Gastroesophageal sphincter (tissue), 4 donors: ENCODE data around the gene RPL27. TPM values are rescaled to one million over a fixed set of nuclear protein-coding genes. Genes with fewer than 3 reads are reported as not detected.
"Not testable (repeated sequence)": the region's sequence is repeated elsewhere in the genome, so short reads cannot be mapped to it uniquely, and the experiment has no call there.

Experiments
- ATAC-seq: fragments of 150-250 bp; one replicate; pipeline ENCODE4 v1.9.1; 2016; ENCODE audit warnings: mild to moderate bottlenecking, moderate library complexity
- H3K27ac ChIP-seq, 4 donors: fragments of 200-600 bp; sonication (generic) in 3 of 4; 1 replicate in 3 of 4; 2 replicates in 1 of 4; pipeline ENCODE4 v1.5.1; 2016 to 2019
- H3K27me3 ChIP-seq: fragments of 200-600 bp; sonication (generic); one replicate; pipeline ENCODE4 v1.5.1; 2019
- H3K36me3 ChIP-seq, 2 donors: fragments of 200-600 bp; sonication (generic); one replicate each; pipeline ENCODE4 v1.5.1; 2019; ENCODE audit warnings: control low read depth in 1 of 2
- H3K4me1 ChIP-seq, 3 donors: fragments of 200-600 bp; sonication (generic); 1 replicate in 2 of 3; 2 replicates in 1 of 3; pipeline ENCODE4 v1.5.1; 2016 to 2019; ENCODE audit warnings: control low read depth in 2 of 3
- H3K4me3 ChIP-seq, 2 donors: fragments of 200-600 bp; sonication (generic); one replicate each; pipeline ENCODE4 v1.5.1; 2019; ENCODE audit warnings: mild to moderate bottlenecking in 1 of 2, moderate library complexity in 1 of 2
- H3K9me3 ChIP-seq, 3 donors: fragments of 200-600 bp; sonication (generic); one replicate each; pipeline ENCODE4 v1.5.1; 2017 to 2019; ENCODE audit warnings: control low read depth in 2 of 3
- EP300 ChIP-seq: sonication (generic); formaldehyde crosslinking; IDR thresholded peaks from one replicate; pipeline ENCODE4 v1.6.1; 2017; ENCODE audit warnings: antibody characterized with exemption, mild to moderate bottlenecking
- POLR2A ChIP-seq, 2 donors: fragments of 450-650 bp; IDR thresholded peaks; one replicate each; pipeline ENCODE4 v1.6.1; 2017; ENCODE audit warnings: antibody characterized with exemption in 2 of 2, mild to moderate bottlenecking in 2 of 2, moderate library complexity in 1 of 2
- POLR2AphosphoS5 ChIP-seq: sonication (generic); formaldehyde crosslinking; IDR thresholded peaks from one replicate; pipeline ENCODE4 v1.6.1; 2017; ENCODE audit warnings: antibody characterized with exemption
- WGBS, 2 donors: methylation state at CpG; one replicate each; pipeline ENCODE4 v1.1.5; 2018; ENCODE audit warnings: low coverage in 1 of 2; 5-methylcytosine and 5-hydroxymethylcytosine counted together
- total RNA-seq, 4 donors: library from RNA; depleted of rRNA; stranded (reverse); fragments of >200 nt; gene quantifications; one replicate each; pipeline ENCODE4 v1.1.0, GENCODE V29; 2016
- TF ChIP-seq, protein P1 (sequence below), 4 experiments: fragments of 200-600 bp in 2 of 4; fragments of 450-650 bp in 2 of 4; sonication (generic) in 1 of 4; IDR thresholded peaks; one replicate each; pipeline ENCODE4 v1.5.1; 2017 to 2019; ENCODE audit warnings: antibody characterized with exemption in 4 of 4, mild to moderate bottlenecking in 2 of 4, moderate library complexity in 2 of 4

Gene RPL27
- total RNA-seq, 4 donors from 2014 or later = 854 to 1,510 (median 1,196) TPM

DNA sequence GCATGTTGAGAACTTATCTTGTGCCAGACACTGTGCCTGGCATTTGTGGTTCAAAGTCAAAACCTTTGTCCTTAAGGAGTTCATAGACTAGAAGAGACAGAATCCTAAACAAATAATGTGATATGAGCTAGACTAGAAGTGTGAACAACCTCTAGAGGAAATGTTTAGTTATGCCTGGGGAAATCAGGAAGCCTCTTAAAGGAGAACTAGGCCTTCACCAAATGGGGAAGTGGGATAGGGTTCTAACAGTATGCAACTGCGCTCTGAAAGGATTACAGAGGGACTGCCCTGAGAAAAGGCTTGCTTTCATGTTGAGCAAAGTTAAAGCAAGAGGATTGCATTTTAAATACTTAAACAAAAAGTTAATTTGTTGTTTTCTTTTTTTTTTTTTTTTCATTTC lies 13.0 kb upstream of the RPL27 start:
- 75% methylated on average over 1 of the region's 1 CpG; no CpG with 5 or more reads in 1 of the 2 donors for WGBS, 2 donors
- no peak overlapping the region for H3K27ac ChIP-seq
- H3K36me3 ChIP-seq = peaks cover 0 to 67% of the 10 kb centered on the region in 2 donors

DNA sequence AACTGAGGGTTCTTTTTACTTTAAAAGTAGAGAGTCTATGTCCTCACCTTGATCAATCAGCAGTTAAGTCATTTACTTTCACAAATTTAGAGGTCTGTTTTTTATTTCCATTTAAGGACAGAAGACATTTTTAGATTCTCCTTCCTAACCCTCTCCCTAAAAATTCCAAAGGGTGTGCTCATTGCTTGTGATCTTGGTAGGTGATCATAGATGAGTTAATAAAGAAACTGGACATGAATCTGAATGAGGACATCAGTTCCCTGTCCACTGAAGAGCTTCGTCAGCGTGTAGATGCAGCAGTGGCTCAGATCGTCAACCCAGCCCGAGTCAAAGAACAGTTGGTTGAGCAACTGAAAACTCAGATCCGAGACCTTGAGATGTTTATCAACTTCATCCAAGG lies 9.1 kb upstream of the RPL27 start:
- Histone ChIP-seq H3K4me3 (no peak overlapping the region), H3K4me1 (no peaks in the 10 kb centered on the region), H3K9me3 (no peaks in the 10 kb centered on the region), H3K27ac (no peak overlapping the region), H3K36me3 (peaks cover 0 to 97% of the 10 kb centered on the region in 2 donors), H3K27me3 (no peaks in the 10 kb centered on the region)
- TF ChIP-seq POLR2AphosphoS5 = no peak
- TF ChIP-seq EP300 = no peak
- TF ChIP-seq, protein P1, sequence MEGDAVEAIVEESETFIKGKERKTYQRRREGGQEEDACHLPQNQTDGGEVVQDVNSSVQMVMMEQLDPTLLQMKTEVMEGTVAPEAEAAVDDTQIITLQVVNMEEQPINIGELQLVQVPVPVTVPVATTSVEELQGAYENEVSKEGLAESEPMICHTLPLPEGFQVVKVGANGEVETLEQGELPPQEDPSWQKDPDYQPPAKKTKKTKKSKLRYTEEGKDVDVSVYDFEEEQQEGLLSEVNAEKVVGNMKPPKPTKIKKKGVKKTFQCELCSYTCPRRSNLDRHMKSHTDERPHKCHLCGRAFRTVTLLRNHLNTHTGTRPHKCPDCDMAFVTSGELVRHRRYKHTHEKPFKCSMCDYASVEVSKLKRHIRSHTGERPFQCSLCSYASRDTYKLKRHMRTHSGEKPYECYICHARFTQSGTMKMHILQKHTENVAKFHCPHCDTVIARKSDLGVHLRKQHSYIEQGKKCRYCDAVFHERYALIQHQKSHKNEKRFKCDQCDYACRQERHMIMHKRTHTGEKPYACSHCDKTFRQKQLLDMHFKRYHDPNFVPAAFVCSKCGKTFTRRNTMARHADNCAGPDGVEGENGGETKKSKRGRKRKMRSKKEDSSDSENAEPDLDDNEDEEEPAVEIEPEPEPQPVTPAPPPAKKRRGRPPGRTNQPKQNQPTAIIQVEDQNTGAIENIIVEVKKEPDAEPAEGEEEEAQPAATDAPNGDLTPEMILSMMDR (IDR thresholded peaks at IDR 0.05) = no peak
- TF ChIP-seq POLR2A (IDR thresholded peaks at IDR 0.05) = no peak
- WGBS, 2 donors = 84 to 100% methylated on average over 2 to 5 of the region's 5 CpGs
- no peak for ATAC-seq

More for the DNA sequence above, 13.0 kb upstream of the RPL27 start:
- TF ChIP-seq EP300 (no peak), POLR2AphosphoS5 (no peak), POLR2A (IDR thresholded peaks at IDR 0.05) (no peak)
- TF ChIP-seq, protein P1 (IDR thresholded peaks at IDR 0.05) = no peak
- Histone ChIP-seq H3K4me1 (peaks cover 0 to 17% (median 8%) of the 10 kb centered on the region in 3 donors), H3K9me3 (no peaks in the 10 kb centered on the region), H3K4me3 (no peak overlapping the region), H3K27me3 (no peaks in the 10 kb centered on the region)
- ATAC-seq = no peak

DNA sequence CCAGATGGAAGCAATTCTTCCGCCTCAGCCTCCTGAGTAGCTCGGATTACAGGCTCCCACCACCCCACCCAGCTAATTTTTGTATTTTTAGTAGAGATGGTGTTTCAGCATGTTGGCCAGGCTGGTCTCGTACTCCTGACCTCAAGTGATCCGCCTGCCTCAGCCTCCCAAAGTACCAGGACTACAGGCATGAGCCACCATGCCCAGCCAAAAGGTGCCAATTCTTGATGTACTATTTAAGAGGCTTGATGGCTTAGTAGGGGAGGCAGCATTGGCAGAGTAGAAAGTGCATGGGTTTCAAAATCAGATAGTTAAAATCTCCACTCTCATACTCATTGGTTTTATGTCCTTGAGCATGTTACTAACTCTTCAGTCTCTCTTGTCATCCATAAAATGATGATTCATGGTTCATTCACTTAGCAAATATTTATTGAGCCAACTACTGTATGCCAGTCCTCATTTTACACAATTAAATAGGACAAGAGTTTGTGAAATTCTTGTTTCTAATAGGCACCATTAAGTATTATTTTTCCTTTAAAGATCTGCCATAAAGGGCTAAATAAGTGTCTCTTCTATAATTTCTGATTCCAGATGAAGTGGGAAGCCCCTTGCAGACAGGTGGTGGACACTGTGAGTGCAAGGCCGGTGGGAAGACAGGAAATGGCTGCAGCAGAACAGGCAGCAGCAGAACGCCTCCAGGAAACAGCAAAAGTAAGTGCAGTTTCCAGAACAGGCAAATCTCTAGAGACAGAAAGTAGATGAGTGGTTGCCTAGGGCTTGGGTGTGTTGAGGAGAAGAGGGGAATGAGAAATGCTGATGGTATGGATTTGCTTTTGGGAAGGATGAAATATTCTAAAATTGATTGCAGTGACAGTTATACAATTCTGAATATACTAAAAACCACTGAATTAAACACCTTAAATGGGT lies 8.2 kb upstream of the RPL27 start:
- Histone ChIP-seq H3K27me3 (no peaks in the 10 kb centered on the region), H3K4me3 (no peak overlapping the region), H3K27ac (no peak overlapping the region), H3K36me3 (peaks cover 0 to 100% of the 10 kb centered on the region in 2 donors), H3K9me3 (no peaks in the 10 kb centered on the region), H3K4me1 (no peaks in the 10 kb centered on the region)
- ATAC-seq = no peak
- no peak for TF ChIP-seq POLR2A (IDR thresholded peaks at IDR 0.05)
- TF ChIP-seq POLR2AphosphoS5 = no peak
- TF ChIP-seq, protein P1 (IDR thresholded peaks at IDR 0.05) = no peak
- TF ChIP-seq EP300 = no peak
- WGBS, 2 donors = 77 to 89% methylated on average over 4 of the region's 6 CpGs

DNA sequence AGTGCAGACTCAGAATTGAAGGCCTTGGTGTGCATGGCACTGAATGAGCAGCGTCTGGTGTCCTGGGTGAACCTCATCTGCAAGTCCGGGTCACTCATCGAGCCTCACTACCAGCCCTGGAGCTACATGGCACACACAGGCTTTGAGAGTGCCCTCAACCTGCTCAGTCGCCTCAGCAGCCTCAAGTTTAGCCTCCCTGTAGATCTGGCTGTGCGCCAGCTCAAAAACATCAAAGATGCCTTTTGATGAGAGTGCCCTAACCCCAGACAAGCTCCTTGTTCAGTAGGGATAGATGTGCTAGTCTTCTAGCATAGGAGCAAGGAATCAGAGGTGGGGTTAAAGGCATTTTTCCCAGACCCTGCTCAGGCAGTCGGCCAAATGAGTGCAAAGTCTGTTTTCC lies 6.7 kb upstream of the RPL27 start:
- Histone ChIP-seq H3K36me3 (peaks cover 0 to 85% of the 10 kb centered on the region in 2 donors), H3K27ac (no peak overlapping the region), H3K9me3 (no peaks in the 10 kb centered on the region), H3K4me1 (no peaks in the 10 kb centered on the region), H3K4me3 (no peak overlapping the region), H3K27me3 (no peaks in the 10 kb centered on the region)
- ATAC-seq = no peak
- no CpG with 5 or more reads among the region's 6 CpGs for WGBS, 2 donors
- TF ChIP-seq, protein P1 (IDR thresholded peaks at IDR 0.05) = no peak
- TF ChIP-seq POLR2AphosphoS5 (no peak), POLR2A (IDR thresholded peaks at IDR 0.05) (no peak), EP300 (no peak)

DNA sequence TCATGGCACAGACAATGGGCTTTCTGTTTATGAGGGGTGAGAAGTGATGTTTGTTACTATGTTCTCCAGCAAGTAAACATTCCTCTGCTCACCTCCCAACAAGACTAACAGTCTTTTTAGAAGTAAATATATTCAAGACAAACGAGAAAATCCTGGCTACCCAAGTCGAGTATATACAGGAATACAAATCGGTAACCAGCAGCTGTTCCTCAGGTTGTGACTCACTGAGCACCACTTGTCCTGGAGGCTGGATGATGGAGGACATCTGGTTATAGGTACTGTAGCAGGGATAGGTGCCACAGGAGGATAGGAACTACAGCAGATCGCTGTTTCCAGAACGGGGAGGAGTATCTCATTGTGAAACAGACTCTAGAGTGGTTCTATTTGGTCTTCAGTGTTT lies 5.3 kb upstream of the RPL27 start:
- no peak for ATAC-seq
- Histone ChIP-seq H3K9me3 (no peaks in the 10 kb centered on the region), H3K27me3 (no peaks in the 10 kb centered on the region), H3K4me1 (peaks cover 0 to 7% (median 3%) of the 10 kb centered on the region in 3 donors), H3K27ac (no peak overlapping the region), H3K4me3 (no peak overlapping the region), H3K36me3 (peaks cover 0 to 71% of the 10 kb centered on the region in 2 donors)
- no peak for TF ChIP-seq EP300
- TF ChIP-seq, protein P1 (IDR thresholded peaks at IDR 0.05) = no peak
- no peak for TF ChIP-seq POLR2A (IDR thresholded peaks at IDR 0.05)
- TF ChIP-seq POLR2AphosphoS5 = no peak
- 70 to 74% methylated on average over 5 of the region's 5 CpGs for WGBS, 2 donors

DNA sequence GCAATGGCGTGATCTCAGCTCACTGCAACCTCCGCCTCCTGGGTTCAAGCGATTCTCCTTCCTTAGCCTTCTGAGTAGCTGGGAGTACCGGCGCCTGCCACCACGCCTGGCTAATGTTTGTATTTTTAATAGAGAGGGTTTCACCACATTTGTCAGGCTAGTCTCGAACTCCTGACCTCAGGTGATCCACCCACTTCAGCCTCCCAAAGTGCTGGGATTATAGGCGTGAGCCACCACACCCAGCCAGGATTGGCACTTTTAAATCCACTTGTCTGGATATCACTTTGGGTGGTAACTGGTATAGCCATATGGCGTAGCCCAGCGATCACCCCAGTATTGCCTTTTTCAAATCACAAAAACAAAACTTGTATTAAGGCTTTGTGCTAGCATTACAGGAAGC lies 4.3 kb upstream of the RPL27 start:
- not testable (repeated sequence) for H3K9me3 ChIP-seq, H3K4me3 ChIP-seq, ATAC-seq, H3K27me3 ChIP-seq, H3K27ac ChIP-seq
- Histone ChIP-seq H3K4me1 (peaks cover 0 to 11% (median 3%) of the 10 kb centered on the region in 3 donors), H3K36me3 (peaks cover 0 to 61% of the 10 kb centered on the region in 2 donors)
- WGBS, 2 donors = 93 to 96% methylated on average over 5 of the region's 10 CpGs
